Small intestine (tissue), 7 donors: ENCODE results near the gene LSR. TPM values are rescaled to one million over a fixed set of nuclear protein-coding genes. Genes with fewer than 3 reads are reported as not detected.
A peak's percentile ranks its signal among the peaks of the same experiment; 100 is the strongest.
"Not testable (repeated sequence)": the region's sequence is repeated elsewhere in the genome, so short reads cannot be mapped to it uniquely, and the experiment has no call there.

Experiments
- DNase-seq, 2 donors: peaks; one replicate each; pipeline versions ENCODE4 v3.0.0 to v3.0.0-alpha.2; 2013
- FAIRE-seq: peaks from 2 replicates; lab custom pipeline; 2012; peaks lifted over from hg19 to GRCh38; lab: Jason Lieb, UNC
- H3K27ac ChIP-seq, 3 donors: one replicate each; pipeline ENCODE4 v1.5.1; 2013; ENCODE audit warnings: low read length in 2 of 3, mild to moderate bottlenecking in 2 of 3, control low read depth in 1 of 3, inconsistent platforms in 1 of 3, low read depth in 1 of 3, moderate library complexity in 1 of 3
- H3K27me3 ChIP-seq, 3 donors: one replicate each; pipeline ENCODE4 v1.6.1; 2013; ENCODE audit warnings: low read length in 3 of 3, inconsistent platforms in 1 of 3; ENCODE audit not compliant: control insufficient read depth in 3 of 3, insufficient read depth in 3 of 3
- H3K36me3 ChIP-seq, 3 donors: one replicate each; pipeline ENCODE4 v1.6.1; 2013; ENCODE audit warnings: low read length in 3 of 3, inconsistent platforms in 1 of 3, low read depth in 1 of 3, mild to moderate bottlenecking in 1 of 3, moderate library complexity in 1 of 3; ENCODE audit not compliant: control insufficient read depth in 3 of 3, insufficient read depth in 2 of 3
- H3K4me1 ChIP-seq, 3 donors: one replicate each; pipeline ENCODE4 v1.6.1; 2013; ENCODE audit warnings: low read length in 2 of 3, inconsistent platforms in 1 of 3, low read depth in 1 of 3, mild to moderate bottlenecking in 1 of 3, moderate library complexity in 1 of 3; ENCODE audit not compliant: control insufficient read depth in 3 of 3, insufficient read depth in 2 of 3
- H3K4me3 ChIP-seq, 3 donors: one replicate each; pipeline ENCODE4 v1.5.1; 2013; ENCODE audit warnings: low read length in 3 of 3, control low read depth in 1 of 3, inconsistent platforms in 1 of 3, low read depth in 1 of 3, mild to moderate bottlenecking in 1 of 3, moderate library complexity in 1 of 3
- H3K9me3 ChIP-seq, 2 donors: one replicate each; pipeline ENCODE4 v1.6.1; 2013; ENCODE audit warnings: low read depth in 1 of 2, low read length in 1 of 2; ENCODE audit not compliant: control insufficient read depth in 2 of 2, insufficient read depth in 1 of 2
- WGBS, 3 donors: extraction: QIAGEN DNeasy Blood & Tissue Kit; methylation state at CpG; one replicate each; pipeline ENCODE4 v1.1.7; 2013; 5-methylcytosine and 5-hydroxymethylcytosine counted together
- polyA plus RNA-seq, 4 donors: library from polyadenylated mRNA; stranded (reverse) in 3 of 4; unstranded in 1 of 4; fragments of 200-250 nt in 3 of 4; fragments of 120-200 nt in 1 of 4; gene quantifications; one replicate each; pipeline versions ENCODE4 v1.2.1 to v1.2.3, GENCODE V29; 2013
- donor health status: healthy with polysubstance abuse.
- donor health status: control.
- donor health status: control.
- donor health status: Bipolar disorder and iron deficiency.
- donor health status: healthy.

The LSR gene
- polyA plus RNA-seq, 4 donors = 51.6 to 136 (median 98.7) TPM

DNA sequence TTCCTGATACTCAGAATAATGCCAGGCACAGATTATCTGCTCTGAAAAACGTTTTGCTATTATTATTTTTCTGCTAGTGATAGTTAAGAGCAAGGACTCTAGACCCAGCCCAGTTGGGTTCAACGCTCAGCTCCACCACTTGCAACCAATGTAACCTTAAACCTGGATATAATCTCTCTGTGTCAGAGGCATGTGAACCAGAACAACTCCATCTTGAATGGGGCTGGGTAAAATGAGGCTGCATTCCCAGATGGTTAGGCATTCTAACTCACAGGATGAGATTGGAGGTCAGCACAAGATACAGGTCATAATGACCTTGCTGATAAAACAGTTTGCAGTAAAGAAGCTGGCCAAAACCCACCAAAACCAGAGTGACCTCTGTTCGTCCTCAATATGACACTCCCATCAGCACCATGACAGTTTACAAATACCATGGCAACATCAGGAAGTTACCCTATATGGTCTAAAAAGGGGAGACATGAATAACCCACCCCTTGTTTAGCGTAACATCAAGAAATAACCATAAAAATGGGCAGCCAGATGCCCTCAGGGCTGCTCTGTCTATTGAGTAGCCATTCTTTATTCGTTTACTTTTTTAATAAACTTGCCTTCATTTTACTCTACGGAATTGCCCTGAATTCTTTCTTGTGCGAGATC, 33.9 kb upstream of the LSR start:
- no peak overlapping the region for H3K4me3 ChIP-seq
- no peaks in the 10 kb centered on the region for H3K36me3 ChIP-seq
- H3K4me1 ChIP-seq = peaks cover 0 to 11% (median 2%) of the 10 kb centered on the region in 3 donors
- no peak overlapping the region for H3K27ac ChIP-seq
- DNase-seq (no peak), FAIRE-seq (no peak)
- H3K27me3 ChIP-seq = no peaks in the 10 kb centered on the region
- peaks cover 0 to 16% of the 10 kb centered on the region in 2 donors for H3K9me3 ChIP-seq
- WGBS, 3 donors = 71 to 76% (median 74%) methylated on average over 7 of the region's 7 CpGs

DNA sequence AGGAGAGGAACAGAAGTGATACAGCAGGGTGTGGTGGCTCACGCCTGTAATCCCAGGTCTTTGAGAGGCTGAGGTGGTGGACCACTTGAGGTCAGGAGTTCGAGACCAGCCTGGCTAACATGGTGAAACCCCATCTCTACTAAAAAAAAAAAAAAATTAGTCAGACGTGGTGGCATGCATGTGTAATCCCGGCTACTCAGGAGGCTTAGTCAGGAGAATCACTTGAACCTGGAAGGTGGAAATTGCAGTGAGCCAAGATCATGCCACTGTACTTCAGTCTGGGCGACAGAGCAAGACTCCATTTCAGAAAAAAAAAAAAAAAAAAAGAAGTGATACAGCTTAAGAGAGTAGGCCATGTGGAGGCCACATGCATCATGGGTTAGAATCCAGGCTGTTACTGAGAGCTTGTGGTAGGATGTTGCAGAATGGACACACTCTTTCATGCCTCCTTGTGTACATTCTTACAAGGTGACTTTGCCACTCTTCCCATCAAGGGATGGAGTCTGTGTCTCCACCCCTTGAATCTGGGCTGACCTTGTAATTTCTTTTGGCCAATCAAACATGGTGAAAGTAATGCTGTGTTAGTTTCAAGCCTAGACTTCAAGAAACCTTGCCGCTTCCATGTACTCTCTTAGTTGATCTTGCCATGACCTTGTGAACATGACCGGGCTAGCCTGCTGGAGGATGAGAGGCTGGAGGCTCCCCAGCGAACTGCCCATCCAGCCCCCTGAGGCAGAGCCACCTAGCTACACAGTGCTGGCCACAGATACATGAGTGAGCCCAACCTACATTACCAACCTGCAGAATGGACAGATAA, 32.6 kb upstream of the LSR start:
- no peak for DNase-seq
- Histone ChIP-seq H3K36me3 (no peaks in the 10 kb centered on the region), H3K9me3 (peaks cover 0 to 16% of the 10 kb centered on the region in 2 donors), H3K27me3 (no peaks in the 10 kb centered on the region), H3K27ac (no peak overlapping the region), H3K4me3 (no peak overlapping the region), H3K4me1 (peaks cover 0 to 19% (median 2%) of the 10 kb centered on the region in 3 donors)
- no peak for FAIRE-seq
- WGBS, 3 donors = 81 to 82% (median 82%) methylated on average over 8 of the region's 8 CpGs

GRCh38 chr19:35216833-35217648, 31.8 kb upstream of the LSR start:
- H3K36me3 ChIP-seq = no peaks in the 10 kb centered on the region
- 41 to 67% (median 51%) methylated on average over 3 of the region's 3 CpGs for WGBS, 3 donors
- DNase-seq (peak in 1 of 2 donors; percentile 52), FAIRE-seq (no peak)
- no peaks in the 10 kb centered on the region for H3K27me3 ChIP-seq
- no peak overlapping the region for H3K4me3 ChIP-seq
- peaks cover 0 to 16% of the 10 kb centered on the region in 2 donors for H3K9me3 ChIP-seq
- H3K27ac ChIP-seq = no peak overlapping the region
- peaks cover 0 to 19% (median 2%) of the 10 kb centered on the region in 3 donors for H3K4me1 ChIP-seq

- H3K36me3 ChIP-seq = no peaks in the 10 kb centered on the region
- FAIRE-seq (no peak), DNase-seq (no peak)
- no peaks in the 10 kb centered on the region for H3K27me3 ChIP-seq
- H3K27ac ChIP-seq = no peak overlapping the region
- peaks cover 0 to 18% of the 10 kb centered on the region in 2 donors for H3K9me3 ChIP-seq
- peaks cover 0 to 19% (median 2%) of the 10 kb centered on the region in 3 donors for H3K4me1 ChIP-seq
- H3K4me3 ChIP-seq = no peak overlapping the region
Observed at GRCh38 chr19:35217649-35217990, 31.2 kb upstream of the LSR start.

DNA sequence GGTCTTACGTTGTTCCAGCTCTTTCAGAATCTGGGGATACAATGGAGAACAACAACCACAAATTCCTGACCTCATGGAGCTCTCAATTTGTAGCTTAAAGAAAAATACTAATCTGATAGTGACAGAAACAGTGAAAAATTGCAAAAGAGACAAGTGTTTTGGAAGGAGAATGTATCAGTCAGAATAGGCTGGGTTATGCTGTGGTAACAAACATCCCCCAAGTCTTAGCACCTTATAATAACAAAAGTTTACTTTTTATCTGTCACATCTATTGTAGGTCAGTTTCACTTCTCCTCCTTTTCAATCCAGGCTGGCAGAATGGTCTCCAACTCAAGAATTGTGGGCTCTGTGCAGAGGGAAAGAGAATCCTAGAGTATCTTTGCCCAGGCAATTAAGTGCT, 29.8 kb upstream of the LSR start:
- H3K9me3 ChIP-seq = peaks cover 0 to 26% of the 10 kb centered on the region in 2 donors
- no peaks in the 10 kb centered on the region for H3K27me3 ChIP-seq
- H3K4me3 ChIP-seq = no peak overlapping the region
- DNase-seq = no peak
- peaks cover 0 to 14% (median 2%) of the 10 kb centered on the region in 3 donors for H3K4me1 ChIP-seq
- no peak overlapping the region for H3K27ac ChIP-seq
- WGBS, 3 donors = 75 to 96% (median 92%) methylated on average over 1 of the region's 1 CpG
- no peaks in the 10 kb centered on the region for H3K36me3 ChIP-seq
- FAIRE-seq = no peak

DNA sequence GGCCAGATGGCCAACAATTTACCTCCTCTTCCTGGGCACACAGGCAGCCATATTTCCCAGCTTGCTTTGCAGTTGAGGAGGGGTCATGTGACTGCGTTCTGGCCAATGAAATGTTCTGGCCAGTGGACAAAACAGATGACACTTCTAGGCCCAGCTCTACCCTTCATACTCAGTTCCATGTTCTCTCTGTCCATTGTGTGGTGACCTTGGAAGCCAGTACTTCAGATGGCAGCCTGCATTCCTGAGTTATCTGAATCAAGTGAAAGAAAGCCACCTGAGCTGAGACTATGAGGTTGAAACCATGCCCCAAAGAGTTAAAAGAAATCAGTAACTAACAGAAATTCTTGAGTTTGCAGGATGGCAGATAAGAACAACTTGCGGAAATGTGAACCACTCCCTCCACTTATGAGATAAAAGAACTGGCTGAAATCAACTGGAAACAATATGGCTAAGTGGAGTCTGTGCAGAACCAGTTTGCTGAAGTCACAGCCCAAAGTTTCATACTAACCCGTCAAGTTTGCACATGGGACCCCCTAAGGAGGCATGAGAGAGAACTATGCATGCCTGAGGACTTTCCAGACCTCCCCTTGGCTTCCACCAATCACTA, 28.4 kb upstream of the LSR start:
- H3K9me3 ChIP-seq = peaks cover 0 to 26% of the 10 kb centered on the region in 2 donors
- no peak overlapping the region for H3K4me3 ChIP-seq
- no peaks in the 10 kb centered on the region for H3K36me3 ChIP-seq
- peak; percentile 49 to 55 for DNase-seq
- H3K27ac ChIP-seq = peak overlapping the region in 2 of 3 donors; percentile 41 to 74
- WGBS, 3 donors = 28 to 50% (median 43%) methylated on average over 3 of the region's 3 CpGs
- FAIRE-seq = no peak
- H3K4me1 ChIP-seq = peaks cover 0 to 15% (median 0%) of the 10 kb centered on the region in 3 donors
- no peaks in the 10 kb centered on the region for H3K27me3 ChIP-seq

GRCh38 chr19:35220973-35221590, 27.7 kb upstream of the LSR start:
- not testable (repeated sequence) for H3K27me3 ChIP-seq, H3K36me3 ChIP-seq, H3K4me3 ChIP-seq, DNase-seq, FAIRE-seq
- peak overlapping the region in 2 of 3 donors; percentile 41 to 74 for H3K27ac ChIP-seq
- H3K4me1 ChIP-seq = peaks cover 0 to 19% (median 0%) of the 10 kb centered on the region in 3 donors
- peaks cover 0 to 26% of the 10 kb centered on the region in 2 donors for H3K9me3 ChIP-seq
- WGBS, 3 donors = 87 to 91% (median 91%) methylated on average over 4 of the region's 4 CpGs
